H1 (cell line): ENCODE data around the gene TEF. TPM values are rescaled to one million over a fixed set of nuclear protein-coding genes. Genes with fewer than 3 reads are reported as not detected.

Experiments used
- CTCF ChIA-PET: fragments of 300-600 bp; sonication (Branson Sonifier 250); formaldehyde crosslinking; loops from one replicate; lab custom pipeline; 2021; ENCODE audit not compliant: partially characterized antibody; lab: Charles Lee
- POLR2A ChIA-PET: fragments of 300-600 bp; sonication (Branson Sonifier 250); formaldehyde crosslinking; loops from one replicate; lab custom pipeline; 2021; ENCODE audit warnings: inconsistent platforms; ENCODE audit not compliant: partially characterized antibody; lab: Charles Lee
- DNase-seq, 2 experiments: peaks; one replicate each; pipeline versions ENCODE4 v3.0.0 to v3.0.0-alpha.2; 2010 to 2022; ENCODE audit warnings: low spot score in 2 of 2, low read depth in 1 of 2, mixed read lengths in 1 of 2
- FAIRE-seq: peaks from 2 replicates; lab custom pipeline; 2011; peaks lifted over from hg19 to GRCh38; lab: Jason Lieb, UNC
- H2AFZ ChIP-seq: 2 replicates; pipeline ENCODE4 v1.8.1; 2012; ENCODE audit warnings: low read length, inconsistent platforms
- H2AK5ac ChIP-seq: 2 replicates; pipeline ENCODE4 v1.6.1; 2013; ENCODE audit warnings: low read depth, low read length
- H2BK120ac ChIP-seq: replicated peaks from 2 replicates; pipeline ENCODE3; 2013; ENCODE audit warnings: low read depth, low read length, inconsistent platforms
- H2BK12ac ChIP-seq: 2 replicates; pipeline ENCODE4 v1.6.1; 2013; ENCODE audit warnings: low read depth, low read length
- H2BK15ac ChIP-seq: 2 replicates; pipeline ENCODE4 v1.6.1; 2013; ENCODE audit warnings: low read length
- H2BK20ac ChIP-seq: 2 replicates; pipeline ENCODE4 v1.6.1; 2013; ENCODE audit warnings: low read length
- H2BK5ac ChIP-seq: 2 replicates; pipeline ENCODE4 v1.6.1; 2013; ENCODE audit warnings: low read depth, low read length
- H3K14ac ChIP-seq: 2 replicates; pipeline ENCODE4 v1.6.1; 2013; ENCODE audit warnings: inconsistent platforms; ENCODE audit not compliant: insufficient read length
- H3K18ac ChIP-seq: 2 replicates; pipeline ENCODE4 v1.6.1; 2013; ENCODE audit warnings: low read length; ENCODE audit errors: extremely low read depth
- H3K23ac ChIP-seq: 2 replicates; pipeline ENCODE4 v1.6.1; 2013; ENCODE audit warnings: inconsistent platforms; ENCODE audit not compliant: insufficient read length
- H3K23me2 ChIP-seq: 2 replicates; pipeline ENCODE4 v1.6.1; 2013; ENCODE audit warnings: low read depth, low read length
- H3K27ac ChIP-seq: 2 replicates; pipeline ENCODE4 v1.6.1; 2011; ENCODE audit warnings: low read depth, low read length, inconsistent platforms
- H3K27me3 ChIP-seq, 4 experiments: replicated peaks in 1 of 4; 1 replicate in 1 of 4; 2 replicates in 3 of 4; pipeline versions ENCODE4 v1.6.1 to v1.8.1; 2011 to 2013; ENCODE audit warnings: low read length in 3 of 4, mild to moderate bottlenecking in 3 of 4, inconsistent platforms in 2 of 4, mixed read lengths in 2 of 4, moderate library complexity in 1 of 4; ENCODE audit not compliant: control insufficient read depth in 3 of 4, insufficient read depth in 3 of 4; ENCODE audit errors: extremely low read depth in 1 of 4
- H3K36me3 ChIP-seq, 4 experiments: 2 replicates each; pipeline versions ENCODE4 v1.6.1 to v1.8.1; 2011 to 2013; ENCODE audit warnings: mild to moderate bottlenecking in 4 of 4, low read length in 3 of 4, moderate library complexity in 2 of 4, control low read depth in 1 of 4, inconsistent platforms in 1 of 4; ENCODE audit not compliant: insufficient read depth in 4 of 4, control insufficient read depth in 2 of 4
- H3K4ac ChIP-seq: replicated peaks from 2 replicates; pipeline ENCODE3; 2013; ENCODE audit warnings: low read length, low read depth, mixed read lengths, inconsistent platforms; ENCODE audit not compliant: insufficient read length
- H3K4me1 ChIP-seq, 4 experiments: replicated peaks in 1 of 4; 1 replicate in 1 of 4; 2 replicates in 3 of 4; pipeline versions ENCODE4 v1.6.1 to v1.8.1; 2011 to 2013; ENCODE audit warnings: low read length in 3 of 4, inconsistent platforms in 2 of 4, mixed read lengths in 1 of 4; ENCODE audit not compliant: insufficient read depth in 4 of 4, control insufficient read depth in 3 of 4
- H3K4me2 ChIP-seq, 2 experiments: 2 replicates each; pipeline versions ENCODE4 v1.6.1 to v1.8.1; 2011 to 2013; ENCODE audit warnings: low read depth in 2 of 2, low read length in 2 of 2, control low read depth in 1 of 2, inconsistent platforms in 1 of 2, mild to moderate bottlenecking in 1 of 2; ENCODE audit not compliant: insufficient read depth in 1 of 2
- H3K4me3 ChIP-seq, 4 experiments: fragments of 200-600, 300-600 bp in 1 of 4; sonication (generic), shearing (Covaris generic), sonication (Bioruptor Twin) in 1 of 4; 2 replicates each; pipeline versions ENCODE4 v1.5.1 to v1.8.1; 2011 to 2016; ENCODE audit warnings: low read length in 4 of 4, low read depth in 3 of 4, control low read depth in 2 of 4, inconsistent platforms in 2 of 4, mild to moderate bottlenecking in 2 of 4, mixed read lengths in 1 of 4, moderate library complexity in 1 of 4; ENCODE audit not compliant: insufficient read depth in 2 of 4; ENCODE audit errors: extremely low read depth in 1 of 4
- H3K56ac ChIP-seq: replicated peaks from 2 replicates; pipeline ENCODE3; 2013; ENCODE audit warnings: low read depth, mild to moderate bottlenecking, mixed read lengths, low read length, inconsistent platforms; ENCODE audit not compliant: insufficient read length
- H3K79me1 ChIP-seq: 2 replicates; pipeline ENCODE4 v1.6.1; 2013; ENCODE audit warnings: low read depth, low read length, control low read depth
- H3K79me2 ChIP-seq, 2 experiments: 2 replicates each; pipeline versions ENCODE4 v1.6.1 to v1.8.1; 2012 to 2013; ENCODE audit warnings: low read length in 2 of 2, mild to moderate bottlenecking in 2 of 2, inconsistent platforms in 1 of 2; ENCODE audit not compliant: insufficient read depth in 2 of 2, control insufficient read depth in 1 of 2
- H3K9ac ChIP-seq, 4 experiments: replicated peaks in 1 of 4; 1 replicate in 1 of 4; 2 replicates in 3 of 4; pipeline versions ENCODE4 v1.6.1 to v1.8.1; 2011 to 2013; ENCODE audit warnings: low read depth in 3 of 4, low read length in 3 of 4, control low read depth in 2 of 4, mild to moderate bottlenecking in 2 of 4, moderate library complexity in 2 of 4, inconsistent platforms in 1 of 4; ENCODE audit errors: extremely low read depth in 1 of 4
- H3K9me3 ChIP-seq, 2 experiments: 2 replicates each; pipeline versions ENCODE4 v1.6.1 to v1.8.1; 2012 to 2013; ENCODE audit warnings: mild to moderate bottlenecking in 2 of 2, moderate library complexity in 2 of 2, control low read depth in 1 of 2, inconsistent platforms in 1 of 2, low read depth in 1 of 2, low read length in 1 of 2, mixed read lengths in 1 of 2; ENCODE audit not compliant: insufficient read depth in 2 of 2
- H4K20me1 ChIP-seq, 2 experiments: replicated peaks in 1 of 2; 2 replicates each; pipeline versions ENCODE3 to v1.8.1; 2011 to 2013; ENCODE audit warnings: inconsistent platforms in 2 of 2, low read length in 2 of 2, mild to moderate bottlenecking in 1 of 2; ENCODE audit not compliant: insufficient read depth in 2 of 2, control insufficient read depth in 1 of 2
- H4K5ac ChIP-seq: 2 replicates; pipeline ENCODE4 v1.6.1; 2013; ENCODE audit warnings: low read length, low read depth, mixed read lengths, inconsistent platforms; ENCODE audit not compliant: insufficient read length
- H4K8ac ChIP-seq: 2 replicates; pipeline ENCODE4 v1.8.0; 2013; ENCODE audit warnings: mild to moderate bottlenecking, moderate library complexity, low read length, inconsistent platforms; ENCODE audit not compliant: insufficient read depth; ENCODE audit errors: extremely low read depth
- H4K91ac ChIP-seq: replicated peaks from 2 replicates; pipeline ENCODE3; 2013; ENCODE audit warnings: low read length, mixed read lengths, inconsistent platforms; ENCODE audit not compliant: insufficient read length
- CHD1 ChIP-seq: IDR thresholded peaks from 2 replicates; pipeline ENCODE4 v1.6.1; 2012; ENCODE audit warnings: low read depth, low read length, improper control_type of control experiment
- HDAC2 ChIP-seq, 2 experiments: fragments of 300-600 bp in 1 of 2; sonication (generic) in 1 of 2; IDR thresholded peaks; 2 replicates each; pipeline ENCODE4 v1.6.1; 2011 to 2012; ENCODE audit warnings: low read depth in 2 of 2, low read length in 2 of 2, mild to moderate bottlenecking in 2 of 2, moderate library complexity in 2 of 2, borderline replicate concordance in 1 of 2, inconsistent platforms in 1 of 2
- KDM5A ChIP-seq: fragments of 200-600 bp; IDR thresholded peaks from 2 replicates; pipeline ENCODE4 v1.7.1; 2012; ENCODE audit warnings: mild to moderate bottlenecking, low read length, inconsistent platforms, mixed read lengths
- NANOG ChIP-seq: IDR thresholded peaks from 2 replicates; pipeline ENCODE4 v1.6.1; 2011; ENCODE audit warnings: low read length, low read depth, mild to moderate bottlenecking, inconsistent platforms; ENCODE audit not compliant: insufficient read depth, poor library complexity, severe bottlenecking
- POLR2AphosphoS5 ChIP-seq: IDR thresholded peaks from 2 replicates; pipeline ENCODE4 v1.6.1; 2011; ENCODE audit warnings: low read depth, low read length
- SAP30 ChIP-seq: fragments of 300-600 bp; sonication (generic); IDR thresholded peaks from 2 replicates; pipeline ENCODE4 v1.7.1; 2012; ENCODE audit warnings: low read length, moderate library complexity, mild to moderate bottlenecking, inconsistent platforms; ENCODE audit not compliant: insufficient read depth, insufficient replicate concordance
- SIX5 ChIP-seq: IDR thresholded peaks from 2 replicates; pipeline ENCODE4 v1.6.1; 2011; ENCODE audit warnings: mild to moderate bottlenecking, low read depth, low read length
- SUZ12 ChIP-seq: fragments of 200-600 bp; sonication (generic); IDR thresholded peaks from 2 replicates; pipeline ENCODE4 v1.6.1; 2012; ENCODE audit warnings: mild to moderate bottlenecking, inconsistent platforms, low read length, moderate library complexity, mixed read lengths
- WGBS, 2 experiments: shearing (Covaris generic) in 1 of 2; methylation state at CpG; one replicate each; pipeline versions ENCODE4 v1.1.6 to v1.1.7; 2013 to 2015; ENCODE audit warnings: low lambda C conversion rate in 2 of 2, mixed read lengths in 2 of 2, inconsistent platforms in 1 of 2, low coverage in 1 of 2, missing lambda C conversion rate in 1 of 2; ENCODE audit not compliant: insufficient replicate concordance in 2 of 2, insufficient coverage in 1 of 2, insufficient read length in 1 of 2; ENCODE audit errors: extremely low coverage in 1 of 2, missing lambda C conversion rate in 1 of 2; 5-methylcytosine and 5-hydroxymethylcytosine counted together
- polyA plus RNA-seq, 7 experiments: library from polyadenylated mRNA; depleted of rRNA in 3 of 7; stranded (reverse) in 5 of 7; unstranded in 2 of 7; fragments of >200 nt in 5 of 7; fragments of 200-250 nt in 2 of 7; gene quantifications; 1 replicate in 5 of 7; 2 replicates in 1 of 7; 4 replicates in 1 of 7; pipeline versions ENCODE4 v1.2.1 to v1.2.3, GENCODE V29; 2011 to 2013; ENCODE audit warnings: missing spikeins in 2 of 7, mixed read lengths in 2 of 7
- total RNA-seq: library from RNA; stranded (reverse); fragmentation: NEBNext Ultra II Directional; extraction: Animal tissue kit (Norgen Biotek cat#: 25700); gene quantifications from 2 replicates; pipeline ENCODE4 v1.2.1, GENCODE V29; 2021
- TF ChIP-seq, protein P1 (sequence below), 3 experiments: IDR thresholded peaks; 1 replicate in 2 of 3; 2 replicates in 1 of 3; pipeline versions ENCODE4 v1.5.1 to v1.6.1; 2011; ENCODE audit warnings: low read length in 3 of 3, mild to moderate bottlenecking in 3 of 3, inconsistent platforms in 2 of 3, low read depth in 1 of 3, moderate library complexity in 1 of 3; ENCODE audit not compliant: insufficient read depth in 1 of 3; ENCODE audit errors: control extremely low read depth in 1 of 3

TEF gene
- total and polyA plus RNA-seq, 2 of the 8 experiments (the other 6 are each of a cell fraction or from before 2014, with no cell fraction given), result 7.4 to 9.0 TPM

DNA sequence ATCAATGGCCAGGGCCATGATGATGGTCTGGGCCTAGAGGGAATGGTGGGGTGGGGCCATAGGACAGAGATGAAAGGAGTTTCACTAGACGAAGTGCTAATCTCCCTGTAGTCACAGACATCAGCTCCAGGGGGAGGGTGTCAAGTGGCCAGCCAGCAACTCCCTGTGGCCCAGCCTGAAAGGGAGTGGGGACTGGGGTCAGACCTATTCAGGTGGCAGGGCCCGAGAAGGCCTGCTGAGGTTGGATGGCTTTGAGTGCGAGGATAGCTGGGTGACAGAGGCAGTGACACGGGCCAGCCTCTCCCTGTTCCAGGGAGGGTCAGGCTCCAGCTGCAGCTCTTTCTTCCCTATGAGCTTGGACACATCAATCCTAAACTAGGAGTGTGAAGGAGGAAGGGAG is 53.8 kb downstream of the TEF start:
- Histone ChIP-seq H3K14ac (no peak overlapping the region), H3K9ac (no peak overlapping the region), H3K79me1 (peaks cover 12% of the 10 kb centered on the region), H3K23me2 (no peaks in the 10 kb centered on the region), H2BK5ac (no peak overlapping the region), H2BK12ac (no peak overlapping the region), H2AK5ac (no peak overlapping the region), H3K4me2 (no peak overlapping the region), H4K91ac (no peak overlapping the region), H3K36me3 (peaks cover 14 to 53% (median 29%) of the 10 kb centered on the region in 4 experiments), H2BK120ac (no peak overlapping the region), H3K4me1 (no peaks in the 10 kb centered on the region), H2BK20ac (no peak overlapping the region), H3K27me3 (no peaks in the 10 kb centered on the region), H2BK15ac (no peak overlapping the region), H3K4ac (no peak overlapping the region), H3K9me3 (no peaks in the 10 kb centered on the region), H3K18ac (no peak overlapping the region), H4K20me1 (peaks cover 19 to 35% of the 10 kb centered on the region in 2 experiments), H3K56ac (no peak overlapping the region), H3K79me2 (peaks cover 0 to 48% of the 10 kb centered on the region in 2 experiments; a peak in 3 of 4 replicates), H4K5ac (no peak overlapping the region), H4K8ac (no peak overlapping the region), H3K4me3 (no peak overlapping the region), H3K27ac (no peak overlapping the region), H2AFZ (no peak overlapping the region), H3K23ac (no peak overlapping the region)
- ChIA-PET CTCF (interaction anchor here (0.7 to 2.7 kb wide), 3 partner anchors 8 to 89 kb away, joined by 3 to 9 read pairs (median 4); no protein-coding TSS in a partner anchor), POLR2A (interaction anchor here (0.8 to 4.3 kb wide), 3 partner anchors 11 to 18 kb away, joined by 3 to 63 read pairs (median 4); partner anchors contain the start of gene TOB2)
- no peak for DNase-seq
- WGBS, 2 experiments, result 91% methylated on average over 4 of the region's 4 CpGs; no CpG with 5 or more reads in 1 of the 2 experiments
- FAIRE-seq, result no peak
- TF ChIP-seq POLR2AphosphoS5, result no peak
- no peak for TF ChIP-seq SAP30
- no peak for TF ChIP-seq SIX5
- TF ChIP-seq, protein P1, sequence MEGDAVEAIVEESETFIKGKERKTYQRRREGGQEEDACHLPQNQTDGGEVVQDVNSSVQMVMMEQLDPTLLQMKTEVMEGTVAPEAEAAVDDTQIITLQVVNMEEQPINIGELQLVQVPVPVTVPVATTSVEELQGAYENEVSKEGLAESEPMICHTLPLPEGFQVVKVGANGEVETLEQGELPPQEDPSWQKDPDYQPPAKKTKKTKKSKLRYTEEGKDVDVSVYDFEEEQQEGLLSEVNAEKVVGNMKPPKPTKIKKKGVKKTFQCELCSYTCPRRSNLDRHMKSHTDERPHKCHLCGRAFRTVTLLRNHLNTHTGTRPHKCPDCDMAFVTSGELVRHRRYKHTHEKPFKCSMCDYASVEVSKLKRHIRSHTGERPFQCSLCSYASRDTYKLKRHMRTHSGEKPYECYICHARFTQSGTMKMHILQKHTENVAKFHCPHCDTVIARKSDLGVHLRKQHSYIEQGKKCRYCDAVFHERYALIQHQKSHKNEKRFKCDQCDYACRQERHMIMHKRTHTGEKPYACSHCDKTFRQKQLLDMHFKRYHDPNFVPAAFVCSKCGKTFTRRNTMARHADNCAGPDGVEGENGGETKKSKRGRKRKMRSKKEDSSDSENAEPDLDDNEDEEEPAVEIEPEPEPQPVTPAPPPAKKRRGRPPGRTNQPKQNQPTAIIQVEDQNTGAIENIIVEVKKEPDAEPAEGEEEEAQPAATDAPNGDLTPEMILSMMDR (IDR thresholded peaks at IDR 0.05; ENCODE audit: control extremely low read depth in 1 of 3, insufficient read depth in 1 of 3, low read depth in 1 of 3, low read length in 3 of 3), result no peak
- no peak for TF ChIP-seq KDM5A
- no peak for TF ChIP-seq NANOG
- TF ChIP-seq CHD1, result no peak
- no peak for TF ChIP-seq SUZ12
- TF ChIP-seq HDAC2 (IDR thresholded peaks at IDR 0.05; ENCODE audit: borderline replicate concordance in 1 of 2, low read depth in 2 of 2, low read length in 2 of 2), result no peak
